A375 (cell line): ENCODE measurements around the gene KDELR1. TPM values are rescaled to one million over a fixed set of nuclear protein-coding genes. Genes with fewer than 3 reads are reported as not detected.

ENCODE experiments used
- total RNA-seq: library from RNA; depleted of rRNA; stranded (reverse); fragments of >200 nt; shearing (Covaris generic); gene quantifications from 2 replicates; pipeline ENCODE4 v1.2.3, GENCODE V29; 2014; rRNA removed

The KDELR1 gene
- total RNA-seq = 48.7 and 57.4 TPM in 2 replicates

GRCh38 chr19:48391100-48392005, at the start of gene KDELR1:
Gene KDELR1 (minus strand): TSS chr19:48391551. CDS start chr19:48391358, 193 bp downstream.

DNA sequence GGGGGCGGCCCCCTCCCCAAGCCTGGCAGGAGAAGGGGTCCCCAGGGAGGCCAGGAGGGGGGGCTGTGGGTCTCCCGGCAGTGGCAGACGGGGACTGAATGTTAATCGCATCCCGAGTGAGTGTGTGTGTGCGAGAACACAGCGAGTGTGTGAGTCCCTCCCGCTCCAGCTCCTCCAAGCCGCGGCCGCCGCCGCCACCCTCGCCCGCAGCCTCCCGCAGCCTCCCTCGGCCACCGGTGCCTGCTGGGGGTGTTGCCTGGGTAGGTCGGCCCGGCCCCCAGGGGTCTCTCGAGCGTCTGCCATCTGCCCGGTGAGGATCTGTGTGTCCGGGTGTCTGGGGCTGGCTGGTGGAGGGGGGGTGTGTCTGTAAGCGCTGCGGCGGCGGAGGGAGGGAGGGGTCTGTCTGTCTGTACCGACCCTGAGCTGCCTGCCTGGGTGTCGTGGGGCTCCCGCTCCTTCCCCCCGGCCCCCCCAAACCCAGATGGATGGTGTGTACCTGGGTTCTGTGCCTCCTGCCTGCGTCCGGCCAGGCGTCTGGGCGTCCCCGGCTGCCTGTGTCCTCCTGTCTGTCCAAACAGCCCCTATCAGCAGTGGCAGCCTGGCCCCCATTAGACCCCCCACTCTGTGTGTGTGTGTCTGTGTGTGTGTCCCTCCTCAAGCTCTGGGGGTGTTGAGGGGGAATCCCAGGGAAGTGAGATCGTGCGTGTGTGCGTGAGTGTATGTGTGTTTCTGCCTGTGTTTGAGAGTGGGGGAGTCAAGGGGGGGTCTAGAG, 2.4 kb upstream of the KDELR1 start, which contains the start of gene GRIN2D:
GRIN2D (plus strand) TSS at position 110 of the 772 bp plus-strand sequence. CDS start 4,725 bp downstream, outside the sequence.

DNA sequence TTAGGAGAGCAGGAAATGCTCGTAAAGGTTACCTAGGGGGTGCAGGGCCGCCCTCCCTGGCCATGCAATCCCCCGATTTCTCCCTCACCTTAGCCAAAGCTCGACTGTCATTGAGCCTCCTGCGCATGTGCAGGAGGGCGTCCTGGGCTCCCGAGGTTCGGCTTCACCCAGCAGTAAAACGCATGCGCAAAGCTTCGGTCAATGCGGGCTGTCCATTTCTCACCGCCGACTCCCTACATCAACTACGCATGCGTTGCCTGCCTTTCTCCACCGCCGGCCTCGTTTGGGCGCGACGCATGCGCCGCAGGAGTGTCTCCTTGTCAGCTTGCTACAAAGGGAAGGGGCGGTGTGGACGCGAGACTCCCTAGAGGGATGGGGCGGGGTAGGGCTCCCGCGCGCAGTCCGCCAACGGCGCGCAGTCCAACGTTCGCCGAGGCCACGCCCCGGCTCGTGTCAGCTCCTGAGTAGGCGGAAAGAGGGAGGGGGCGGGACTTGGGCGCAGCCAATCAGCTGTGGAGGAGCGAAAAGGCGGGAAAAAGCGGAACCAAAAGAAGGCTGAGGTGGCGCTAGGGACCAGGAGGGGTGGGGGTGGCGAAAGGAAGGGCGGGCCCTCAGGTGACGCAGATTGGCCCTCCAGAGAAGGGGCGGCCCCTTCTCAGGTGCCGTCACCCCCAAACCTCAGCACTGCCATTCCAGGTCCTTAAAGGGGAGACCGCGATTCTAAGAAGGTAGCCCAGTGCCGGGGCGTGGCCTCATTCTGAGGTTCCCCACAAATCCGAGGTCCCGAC, 27.3 kb downstream of the KDELR1 start, which contains the start of the genes SYNGR4 and TMEM143:
SYNGR4 (plus strand) TSS at position 558 of the 788 bp plus-strand sequence. CDS start 1,476 bp downstream, outside the sequence.
TMEM143 (minus strand) TSS at position 131 of the 788 bp plus-strand sequence; CDS start at position 111, 20 bp downstream.

Other genes starting within 250 kb of the KDELR1 start
- gene LIG1, start 221.2 kb downstream of the KDELR1 start, total RNA-seq = 89.0 and 114 TPM in 2 replicates
- gene ZSWIM9, start 220.9 kb downstream of the KDELR1 start, total RNA-seq = 2.4 and 4.6 TPM in 2 replicates
- gene CARD8, start 135.6 kb downstream of the KDELR1 start, total RNA-seq = 15.3 and 17.5 TPM in 2 replicates
- gene ZNF114, start 121.5 kb downstream of the KDELR1 start, total RNA-seq = 0.05 TPM in 1 of 2 replicates, not detected in the other
- gene EMP3, start 66.0 kb downstream of the KDELR1 start, total RNA-seq = 90.4 and 123 TPM in 2 replicates
- 4.2 and 9.2 TPM in 2 replicates for gene TMEM143, start 27.6 kb downstream of the KDELR1 start, total RNA-seq
- not detected in 2 replicates for gene SYNGR4, start 27.2 kb downstream of the KDELR1 start, total RNA-seq
- gene GRIN2D, start 2.1 kb upstream of the KDELR1 start, total RNA-seq = not detected in 2 replicates
- 79.1 and 89.2 TPM in 2 replicates for gene GRWD1, start 54.4 kb upstream of the KDELR1 start, total RNA-seq
- 2.1 and 3.1 TPM in 2 replicates for gene KCNJ14, start 64.0 kb upstream of the KDELR1 start, total RNA-seq
- gene CYTH2, start 77.8 kb upstream of the KDELR1 start, total RNA-seq = 84.3 and 86.4 TPM in 2 replicates
- gene LMTK3, start 120.3 kb upstream of the KDELR1 start, total RNA-seq = 0.37 TPM in 1 of 2 replicates, not detected in the other
- gene SULT2B1, start 160.6 kb upstream of the KDELR1 start, total RNA-seq = not detected in 2 replicates
- not detected in 2 replicates for gene SPACA4, start 215.2 kb upstream of the KDELR1 start, total RNA-seq
- gene FAM83E, start 223.5 kb upstream of the KDELR1 start, total RNA-seq = 1.8 and 2.0 TPM in 2 replicates
- 2,777 and 2,986 TPM in 2 replicates for gene RPL18, start 227.6 kb upstream of the KDELR1 start, total RNA-seq
- 16.5 and 19.3 TPM in 2 replicates for gene SPHK2, start 228.0 kb upstream of the KDELR1 start, total RNA-seq
- 18.2 and 19.2 TPM in 2 replicates for gene DBP, start 245.8 kb upstream of the KDELR1 start, total RNA-seq